ENCODE measurements around the gene TSSK2. TPM values are rescaled to one million over a fixed set of nuclear protein-coding genes. Genes with fewer than 3 reads are reported as not detected.

Gene TSSK2
- total RNA-seq, 4 donors from 2014 or later = 0.19 to 0.33 (median 0.25) TPM; not detected in 1

DNA sequence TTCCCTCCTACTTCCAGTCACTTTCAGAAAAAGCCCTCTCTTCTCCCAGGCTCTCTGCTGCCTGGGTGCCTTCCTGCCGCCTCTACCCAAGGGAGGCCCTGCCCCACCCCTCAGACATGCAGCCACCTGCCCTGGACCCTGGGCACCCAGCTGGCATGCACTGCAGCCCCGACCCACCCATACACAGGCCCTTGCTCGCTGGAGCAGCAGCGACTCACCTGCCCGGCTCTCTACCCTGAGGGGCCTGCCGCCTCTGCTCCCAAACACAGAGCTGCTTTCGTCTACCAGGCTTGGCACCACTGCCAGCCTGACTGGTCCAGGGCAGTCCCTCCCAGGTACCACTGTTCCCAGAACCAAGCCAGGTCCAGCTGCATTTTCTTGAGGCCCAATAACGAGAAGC lies 1.2 kb upstream of the TSSK2 start:
- Histone ChIP-seq H3K27me3 (no peaks in the 10 kb centered on the region), H3K4me1 (no peaks in the 10 kb centered on the region), H3K4me3 (no peak overlapping the region), H3K27ac (no peak overlapping the region), H3K9me3 (no peaks in the 10 kb centered on the region), H3K36me3 (peaks cover 0 to 20% of the 10 kb centered on the region in 2 donors)
- in situ Hi-C loops (cut with MboI; ENCODE audit: low sequenced_read_pairs in 4 of 4) (loop anchor here in 1 of 4 donors (25.0 kb wide), 1 partner anchor 507 kb away; no protein-coding TSS in a partner anchor), intact Hi-C loops (cut with DNase I; ENCODE audit: low total_unique reads) (no loop called here)
- ATAC-seq (no peak), DNase-seq (no peak)
- TF ChIP-seq, protein P1, sequence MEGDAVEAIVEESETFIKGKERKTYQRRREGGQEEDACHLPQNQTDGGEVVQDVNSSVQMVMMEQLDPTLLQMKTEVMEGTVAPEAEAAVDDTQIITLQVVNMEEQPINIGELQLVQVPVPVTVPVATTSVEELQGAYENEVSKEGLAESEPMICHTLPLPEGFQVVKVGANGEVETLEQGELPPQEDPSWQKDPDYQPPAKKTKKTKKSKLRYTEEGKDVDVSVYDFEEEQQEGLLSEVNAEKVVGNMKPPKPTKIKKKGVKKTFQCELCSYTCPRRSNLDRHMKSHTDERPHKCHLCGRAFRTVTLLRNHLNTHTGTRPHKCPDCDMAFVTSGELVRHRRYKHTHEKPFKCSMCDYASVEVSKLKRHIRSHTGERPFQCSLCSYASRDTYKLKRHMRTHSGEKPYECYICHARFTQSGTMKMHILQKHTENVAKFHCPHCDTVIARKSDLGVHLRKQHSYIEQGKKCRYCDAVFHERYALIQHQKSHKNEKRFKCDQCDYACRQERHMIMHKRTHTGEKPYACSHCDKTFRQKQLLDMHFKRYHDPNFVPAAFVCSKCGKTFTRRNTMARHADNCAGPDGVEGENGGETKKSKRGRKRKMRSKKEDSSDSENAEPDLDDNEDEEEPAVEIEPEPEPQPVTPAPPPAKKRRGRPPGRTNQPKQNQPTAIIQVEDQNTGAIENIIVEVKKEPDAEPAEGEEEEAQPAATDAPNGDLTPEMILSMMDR (IDR thresholded peaks at IDR 0.05 in 4 of 5, conservative IDR thresholded peaks at IDR 0.05 in 1 of 5) = no peak
- no peak for TF ChIP-seq POLR2A (IDR thresholded peaks at IDR 0.05)

DNA sequence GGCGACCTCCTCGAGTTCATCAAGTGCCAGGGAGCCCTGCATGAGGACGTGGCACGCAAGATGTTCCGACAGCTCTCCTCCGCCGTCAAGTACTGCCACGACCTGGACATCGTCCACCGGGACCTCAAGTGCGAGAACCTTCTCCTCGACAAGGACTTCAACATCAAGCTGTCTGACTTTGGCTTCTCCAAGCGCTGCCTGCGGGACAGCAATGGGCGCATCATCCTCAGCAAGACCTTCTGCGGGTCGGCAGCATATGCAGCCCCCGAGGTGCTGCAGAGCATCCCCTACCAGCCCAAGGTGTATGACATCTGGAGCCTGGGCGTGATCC lies 542 bp downstream of the TSSK2 start:
- intact Hi-C loops (cut with DNase I; ENCODE audit: low total_unique reads) = no loop called here
- ATAC-seq (no peak), DNase-seq (no peak)
- in situ Hi-C loops (cut with MboI; ENCODE audit: low sequenced_read_pairs in 4 of 4) = loop anchor here in 1 of 4 donors (25.0 kb wide), 1 partner anchor 506 kb away; no protein-coding TSS in a partner anchor
- no peak for TF ChIP-seq POLR2A (IDR thresholded peaks at IDR 0.05)
- TF ChIP-seq, protein P1 (IDR thresholded peaks at IDR 0.05 in 4 of 5, conservative IDR thresholded peaks at IDR 0.05 in 1 of 5) = no peak
- Histone ChIP-seq H3K27ac (no peak overlapping the region), H3K4me3 (no peak overlapping the region), H3K27me3 (no peaks in the 10 kb centered on the region), H3K9me3 (no peaks in the 10 kb centered on the region), H3K4me1 (peaks cover 0 to 3% of the 10 kb centered on the region in 2 donors), H3K36me3 (peaks cover 0 to 26% of the 10 kb centered on the region in 2 donors)

DNA sequence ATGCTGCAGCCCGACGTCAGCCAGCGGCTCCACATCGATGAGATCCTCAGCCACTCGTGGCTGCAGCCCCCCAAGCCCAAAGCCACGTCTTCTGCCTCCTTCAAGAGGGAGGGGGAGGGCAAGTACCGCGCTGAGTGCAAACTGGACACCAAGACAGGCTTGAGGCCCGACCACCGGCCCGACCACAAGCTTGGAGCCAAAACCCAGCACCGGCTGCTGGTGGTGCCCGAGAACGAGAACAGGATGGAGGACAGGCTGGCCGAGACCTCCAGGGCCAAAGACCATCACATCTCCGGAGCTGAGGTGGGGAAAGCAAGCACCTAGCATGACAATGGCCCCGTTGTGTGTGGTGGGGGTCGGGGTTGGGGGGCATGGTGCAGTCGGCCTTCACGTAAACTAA lies 1.0 kb downstream of the TSSK2 start:
- peaks cover 0 to 31% of the 10 kb centered on the region in 2 donors for H3K36me3 ChIP-seq
- no peak for ATAC-seq
- in situ Hi-C loops (cut with MboI; ENCODE audit: low sequenced_read_pairs in 4 of 4) (loop anchor here in 1 of 4 donors (25.0 kb wide), 1 partner anchor 505 kb away; no protein-coding TSS in a partner anchor), intact Hi-C loops (cut with DNase I; ENCODE audit: low total_unique reads) (no loop called here)
- H3K4me3 ChIP-seq = no peak overlapping the region
- no peaks in the 10 kb centered on the region for H3K9me3 ChIP-seq
- H3K27me3 ChIP-seq = no peaks in the 10 kb centered on the region
- TF ChIP-seq, protein P1 (IDR thresholded peaks at IDR 0.05 in 4 of 5, conservative IDR thresholded peaks at IDR 0.05 in 1 of 5) = no peak
- TF ChIP-seq POLR2A (IDR thresholded peaks at IDR 0.05) = no peak
- H3K27ac ChIP-seq = no peak overlapping the region
- peaks cover 0 to 3% of the 10 kb centered on the region in 2 donors for H3K4me1 ChIP-seq
- no peak for DNase-seq

DNA sequence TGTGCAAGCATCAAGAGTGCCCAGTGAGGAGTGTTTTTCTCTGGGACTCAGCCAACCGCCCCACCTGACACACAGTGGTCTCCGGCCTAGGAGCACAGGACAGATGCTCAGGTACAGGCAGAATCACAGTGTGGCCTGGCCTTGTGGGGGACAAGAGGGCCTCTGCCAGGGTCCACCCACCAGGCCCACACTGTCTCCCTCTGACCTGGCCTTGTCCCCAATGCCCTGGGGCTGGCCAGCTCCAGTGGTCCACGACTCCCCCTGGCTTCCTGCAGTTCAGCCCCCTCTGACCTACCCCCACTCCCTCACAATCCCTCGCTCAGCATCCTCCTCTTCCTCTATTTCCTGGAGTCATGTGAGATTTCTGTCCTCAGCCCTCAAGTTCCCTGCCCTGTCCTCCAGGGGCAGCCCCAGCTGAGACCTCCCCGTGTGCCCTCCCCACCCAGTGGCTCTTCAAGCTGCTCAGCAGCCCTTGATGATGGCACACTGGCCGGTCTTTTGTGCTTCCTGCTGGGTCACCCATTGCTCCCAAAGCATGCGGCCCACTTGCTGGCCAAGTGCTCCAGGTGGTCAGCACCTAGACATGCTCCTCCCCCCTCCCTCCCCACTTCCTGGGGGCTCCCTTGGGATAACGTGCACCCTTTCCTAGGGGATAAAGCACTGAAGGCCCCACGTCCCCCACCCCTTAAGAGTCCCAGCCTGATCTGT lies 1.7 kb downstream of the TSSK2 start:
- ATAC-seq (no peak), DNase-seq (no peak)
- Histone ChIP-seq H3K4me1 (peaks cover 0 to 3% of the 10 kb centered on the region in 2 donors), H3K27ac (no peak overlapping the region), H3K36me3 (peaks cover 0 to 38% of the 10 kb centered on the region in 2 donors), H3K9me3 (no peaks in the 10 kb centered on the region), H3K27me3 (no peaks in the 10 kb centered on the region), H3K4me3 (no peak overlapping the region)
- no peak for TF ChIP-seq POLR2A (IDR thresholded peaks at IDR 0.05)
- TF ChIP-seq, protein P1 (IDR thresholded peaks at IDR 0.05 in 4 of 5, conservative IDR thresholded peaks at IDR 0.05 in 1 of 5) = no peak
- intact Hi-C loops (cut with DNase I; ENCODE audit: low total_unique reads) = no loop called here
- in situ Hi-C loops (cut with MboI; ENCODE audit: low sequenced_read_pairs in 4 of 4) = loop anchor here in 1 of 4 donors (25.0 kb wide), 1 partner anchor 504 kb away; no protein-coding TSS in a partner anchor

All from gastrocnemius medialis (tissue), 4 donors.